ENCODE data around the gene C16orf92. TPM values are rescaled to one million over a fixed set of nuclear protein-coding genes. Genes with fewer than 3 reads are reported as not detected.
A peak's percentile ranks its signal among the peaks of the same experiment; 100 is the strongest.

The C16orf92 gene
- total and polyA plus RNA-seq, 2 of the 8 experiments (the other 6 are each of a cell fraction or from before 2014, with no cell fraction given), result not detected

DNA sequence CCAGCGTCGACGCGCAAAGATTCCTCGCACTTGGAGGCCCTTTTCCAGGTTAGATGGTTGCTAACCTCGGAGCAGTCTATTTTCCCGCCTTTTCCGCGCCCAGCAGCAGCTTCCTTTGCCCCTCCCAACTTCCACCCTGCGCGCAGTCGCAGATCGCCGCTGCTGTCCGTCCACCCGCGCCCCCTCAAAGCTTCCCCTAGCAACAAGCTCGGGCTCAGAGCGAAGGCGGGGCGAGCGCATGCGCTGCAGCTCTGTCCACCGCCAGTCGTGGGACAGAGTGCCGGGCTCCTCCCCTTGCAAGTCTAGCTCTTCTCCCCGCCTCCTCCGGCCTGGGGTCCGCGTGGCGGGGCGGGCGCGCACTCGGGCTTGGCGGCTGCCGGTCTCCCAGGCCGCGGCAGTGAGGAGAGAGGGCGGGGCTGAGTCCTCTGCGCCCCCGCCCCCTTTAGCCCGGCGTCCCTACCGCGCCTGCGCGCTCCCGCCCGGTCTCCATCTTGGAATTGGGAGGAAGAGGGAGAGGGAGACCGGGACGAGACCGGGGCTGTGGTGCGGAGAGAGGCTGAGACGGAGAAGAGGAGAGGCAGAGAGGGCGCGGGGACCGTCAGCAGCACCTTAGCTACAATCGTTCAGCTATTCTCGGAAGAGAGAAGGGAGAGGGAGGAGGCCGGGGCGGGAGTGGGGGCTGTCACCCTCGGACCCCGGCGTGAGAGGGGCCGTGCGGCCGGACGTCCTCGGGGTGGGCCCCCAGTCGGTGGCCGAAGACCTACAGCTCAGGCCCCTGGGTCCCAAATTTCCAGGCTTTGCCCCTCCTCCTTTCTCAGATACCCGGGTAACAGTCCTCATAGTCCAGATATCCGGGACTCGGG, 49.4 kb upstream of the C16orf92 start, which contains the start of gene TAOK2:
Gene TAOK2 (plus strand): TSS at position 485 of the 863 bp plus-strand sequence. CDS start 3,905 bp downstream, outside the sequence.
- Histone ChIP-seq H4K91ac (replicated peaks; ENCODE audit: insufficient read length, low read length) (no peak within 1 kb of the TSS), H3K4me1 (replicated peaks in 1 of 4; ENCODE audit: control insufficient read depth in 3 of 4, insufficient read depth in 4 of 4, low read length in 3 of 4) (peaks cover 4 to 20% (median 7%) of the 10 kb centered on the region in 4 experiments), H3K9ac (replicated peaks in 1 of 4; ENCODE audit: extremely low read depth in 1 of 4, low read depth in 3 of 4, low read length in 3 of 4) (peak within 1 kb of the TSS; percentile 45 to 77 (median 69)), H2AK5ac (ENCODE audit: low read depth, low read length) (no peak within 1 kb of the TSS), H4K5ac (ENCODE audit: insufficient read length, low read depth, low read length) (peak within 1 kb of the TSS; percentile 74), H2AFZ (ENCODE audit: low read length) (0 out of 2 replicates have a peak within 1 kb of the TSS, but pooled peaks have one; percentile 36), H2BK20ac (ENCODE audit: low read length) (no peak within 1 kb of the TSS), H3K27ac (ENCODE audit: low read depth, low read length) (peak within 1 kb of the TSS; percentile 55; the same call in 1 of the 2 replicates), H3K14ac (ENCODE audit: insufficient read length) (no peak within 1 kb of the TSS), H2BK15ac (ENCODE audit: low read length) (no peak within 1 kb of the TSS), H3K4me2 (ENCODE audit: insufficient read depth in 1 of 2, low read depth in 2 of 2, low read length in 2 of 2) (peak within 1 kb of the TSS; percentile 72 to 85), H3K27me3 (replicated peaks in 1 of 4; ENCODE audit: control insufficient read depth in 3 of 4, extremely low read depth in 1 of 4, insufficient read depth in 3 of 4, low read length in 3 of 4) (peaks cover 2 to 10% (median 9%) of the 10 kb centered on the region in 4 experiments), H2BK5ac (ENCODE audit: low read depth, low read length) (no peak within 1 kb of the TSS), H3K79me1 (ENCODE audit: low read depth, low read length) (peaks cover 22% of the 10 kb centered on the region), H3K4me3 (ENCODE audit: extremely low read depth in 1 of 4, insufficient read depth in 2 of 4, low read depth in 3 of 4, low read length in 4 of 4) (peak within 1 kb of the TSS; percentile 80 to 90 (median 85)), H4K8ac (ENCODE audit: extremely low read depth, insufficient read depth, low read length) (peak within 1 kb of the TSS; percentile 90), H2BK12ac (ENCODE audit: low read depth, low read length) (no peak within 1 kb of the TSS), H3K79me2 (ENCODE audit: control insufficient read depth in 1 of 2, insufficient read depth in 2 of 2, low read length in 2 of 2) (peaks cover 9 to 34% of the 10 kb centered on the region in 2 experiments), H3K23me2 (ENCODE audit: low read depth, low read length) (peaks cover 7% of the 10 kb centered on the region; the same call in 1 of the 2 replicates), H3K4ac (replicated peaks; ENCODE audit: insufficient read length, low read depth, low read length) (no peak within 1 kb of the TSS), H2BK120ac (replicated peaks; ENCODE audit: low read depth, low read length) (no peak within 1 kb of the TSS), H3K36me3 (ENCODE audit: control insufficient read depth in 2 of 4, insufficient read depth in 4 of 4, low read length in 3 of 4) (peaks cover 4 to 20% (median 13%) of the 10 kb centered on the region in 4 experiments), H3K9me3 (ENCODE audit: insufficient read depth in 2 of 2, low read depth in 1 of 2, low read length in 1 of 2) (peaks cover 11% of the 10 kb centered on the region in 2 experiments), H4K20me1 (replicated peaks in 1 of 2; ENCODE audit: control insufficient read depth in 1 of 2, insufficient read depth in 2 of 2, low read length in 2 of 2) (peaks cover 2 to 18% of the 10 kb centered on the region in 2 experiments), H3K56ac (replicated peaks; ENCODE audit: insufficient read length, low read depth, low read length) (peak within 1 kb of the TSS; percentile 59), H3K23ac (ENCODE audit: insufficient read length) (no peak within 1 kb of the TSS), H3K18ac (ENCODE audit: extremely low read depth, low read length) (peak within 1 kb of the TSS; percentile 97)
- FAIRE-seq (no peak), DNase-seq (ENCODE audit: low read depth in 1 of 2, low spot score in 2 of 2) (peak; percentile 99 to 100)
- CTCF ChIA-PET (ENCODE audit: partially characterized antibody), result interaction anchor here (0.6 to 3.7 kb wide), 10 partner anchors 12 to 144 kb away, joined by 3 to 12 read pairs (median 4); partner anchors contain the start of genes SEZ6L2, TLCD3B and TMEM219
- POLR2A ChIA-PET (ENCODE audit: partially characterized antibody), result interaction anchor here (0.6 to 3.4 kb wide), 17 partner anchors 9 to 1012 kb away, joined by 3 to 33 read pairs (median 4); partner anchors contain the start of genes ALDOA, HIRIP3, INO80E and QPRT
- WGBS, 2 experiments (ENCODE audit: extremely low coverage in 1 of 2, insufficient coverage in 1 of 2, insufficient read length in 1 of 2, insufficient replicate concordance in 2 of 2, low coverage in 1 of 2, low lambda C conversion rate in 2 of 2, missing lambda C conversion rate in 1 of 2), result 3% methylated on average over 42 of the region's 75 CpGs; no CpG with 5 or more reads in 1 of the 2 experiments
- TF ChIP-seq JUN (IDR thresholded peaks at IDR 0.05; ENCODE audit: low read depth, low read length) (no peak), ASH2L (IDR thresholded peaks at IDR 0.05; ENCODE audit: low read length) (peak; percentile 38), CTBP2 (IDR thresholded peaks at IDR 0.05; ENCODE audit: borderline replicate concordance, insufficient read depth, insufficient read length, low read length) (no peak), RXRA (IDR thresholded peaks at IDR 0.05; ENCODE audit: insufficient read depth, low read depth, low read length) (no peak), EGR1 (IDR thresholded peaks at IDR 0.05; ENCODE audit: borderline replicate concordance, low read depth, low read length) (peak; percentile 78), TBP (IDR thresholded peaks at IDR 0.05; ENCODE audit: low read depth, low read length) (peak; percentile 24; the same call in 1 of the 2 replicates), KDM1A (IDR thresholded peaks at IDR 0.05; ENCODE audit: borderline replicate concordance, low read length) (0 out of 2 replicates have a peak, but pooled peaks have one; percentile 85), CREB1 (IDR thresholded peaks at IDR 0.05) (peak; percentile 66; the same call in 1 of the 2 replicates), HDAC2 (IDR thresholded peaks at IDR 0.05; ENCODE audit: borderline replicate concordance in 1 of 2, low read depth in 2 of 2, low read length in 2 of 2) (peak in 1 of 2 experiments; percentile 95; a peak in 2 of 4 replicates), NRF1 (IDR thresholded peaks at IDR 0.05; ENCODE audit: low read depth, low read length) (peak; percentile 97)

Data from H1 (cell line).